ENCODE data around the gene MOV10.

GRCh38 chr1:112677501-112677900, 3.0 kb downstream of the MOV10 start:
- TF ChIP-seq CTCF (IDR thresholded peaks at IDR 0.05), result no peak
- TF ChIP-seq EP300 (IDR thresholded peaks at IDR 0.05), result no peak
- no peak for TF ChIP-seq POLR2A (IDR thresholded peaks at IDR 0.05)
- no peak for TF ChIP-seq POLR2AphosphoS5 (IDR thresholded peaks at IDR 0.05)

Data from stomach (tissue), 4 donors.